GM21737 (cell line): ENCODE results near the gene MMS22L.

Experiments used
- ATAC-seq: cut with Tn5 transposase; IDR thresholded peaks from one replicate; pipeline ENCODE4 v1.9.1; 2021; ENCODE audit warnings: mild to moderate bottlenecking, moderate library complexity; ENCODE audit not compliant: unreplicated experiment

Gene MMS22L

DNA sequence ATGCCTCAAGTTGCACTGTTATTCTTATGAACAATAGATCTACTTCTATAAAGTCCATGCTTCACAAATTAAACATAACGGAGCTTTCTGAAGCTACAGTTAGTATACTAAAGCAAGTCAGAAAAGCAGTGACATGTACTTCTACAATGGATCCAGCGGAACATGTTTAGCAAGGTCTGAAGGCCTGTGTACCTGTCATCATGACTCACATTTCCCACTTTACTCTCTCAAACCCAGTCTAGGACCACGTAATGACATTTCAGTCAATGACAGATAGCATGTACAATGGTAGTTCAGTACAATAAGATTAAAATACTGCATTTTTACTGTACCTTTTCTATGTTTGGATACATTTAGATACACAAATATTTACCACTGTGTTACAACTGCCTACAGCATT is 132.1 kb downstream of the MMS22L start:
- no peak for ATAC-seq

DNA sequence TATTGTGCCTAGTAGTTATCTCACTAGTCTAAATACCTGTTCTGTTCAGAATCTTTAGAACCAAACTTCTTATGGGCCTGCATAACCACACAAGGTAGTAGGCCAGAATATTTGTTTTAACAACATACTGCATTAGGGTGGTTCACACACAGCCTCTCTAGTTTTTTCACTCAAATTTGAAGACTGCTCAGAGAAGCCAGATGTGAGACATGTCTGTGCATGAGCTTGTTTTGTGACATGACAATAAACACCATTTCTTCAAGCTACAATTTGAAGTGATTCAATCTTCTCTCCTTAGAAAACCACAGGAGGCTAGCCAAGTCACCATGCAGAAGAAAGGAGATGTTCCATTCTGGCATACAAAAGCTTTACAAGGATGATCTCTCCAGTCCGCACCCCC is 135.6 kb downstream of the MMS22L start:
- ATAC-seq, result no peak

DNA sequence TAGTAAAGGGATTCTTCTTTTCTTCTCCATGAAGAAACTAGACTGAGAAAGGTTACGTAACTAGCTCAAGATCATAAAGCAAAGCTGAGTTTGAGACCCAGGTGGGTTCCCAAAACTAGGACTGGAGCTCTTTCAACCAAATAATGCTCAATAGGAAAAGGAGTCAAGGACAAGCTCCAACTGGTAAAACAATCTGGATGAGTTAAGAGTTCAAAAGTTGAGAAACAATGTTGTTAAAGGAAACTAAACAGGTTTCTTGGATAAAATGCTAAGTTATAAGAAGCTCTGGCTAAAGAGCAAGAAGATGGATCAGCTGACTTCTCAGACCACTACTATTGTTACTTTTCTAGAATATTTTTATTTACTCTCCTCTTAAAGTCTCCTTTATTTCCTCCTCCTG is 137.3 kb downstream of the MMS22L start:
- ATAC-seq, result no peak

DNA sequence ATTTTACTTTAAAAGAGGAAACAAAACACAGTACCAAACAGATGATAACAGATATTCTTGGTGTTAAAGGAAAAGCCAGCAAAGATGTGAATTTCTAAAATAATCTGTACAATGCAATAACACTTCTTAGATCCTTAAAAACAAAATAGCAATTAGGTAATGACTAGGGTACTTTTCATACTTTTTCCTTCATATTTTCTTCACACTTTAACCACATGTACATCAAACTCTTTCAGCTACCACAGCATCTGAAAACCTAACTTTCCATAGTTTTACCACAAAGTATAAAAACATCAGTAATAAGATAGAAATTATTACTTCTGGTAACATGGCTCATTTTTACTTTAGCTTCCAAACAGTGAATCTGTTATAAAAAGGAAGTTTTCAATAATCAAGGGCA is 141.3 kb downstream of the MMS22L start:
- no peak for ATAC-seq

DNA sequence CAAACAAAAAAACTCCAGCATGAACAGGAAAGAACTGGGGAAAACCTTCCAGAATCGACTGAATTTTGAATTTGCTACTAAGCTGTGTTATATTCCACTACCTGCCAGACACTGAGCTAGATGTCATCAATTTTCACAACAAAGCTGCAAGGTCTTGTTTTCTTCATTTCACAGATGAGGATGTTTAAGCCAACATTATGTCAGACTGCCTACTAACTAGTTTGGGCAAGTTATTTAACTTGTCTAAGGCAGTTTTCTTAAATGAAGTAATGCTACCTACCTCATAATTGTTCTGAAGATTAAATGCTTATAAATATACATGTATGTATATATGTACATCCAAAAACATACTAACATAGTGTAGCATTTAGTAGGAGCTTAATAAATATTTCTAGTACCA is 144.4 kb downstream of the MMS22L start:
- ATAC-seq, result no peak

DNA sequence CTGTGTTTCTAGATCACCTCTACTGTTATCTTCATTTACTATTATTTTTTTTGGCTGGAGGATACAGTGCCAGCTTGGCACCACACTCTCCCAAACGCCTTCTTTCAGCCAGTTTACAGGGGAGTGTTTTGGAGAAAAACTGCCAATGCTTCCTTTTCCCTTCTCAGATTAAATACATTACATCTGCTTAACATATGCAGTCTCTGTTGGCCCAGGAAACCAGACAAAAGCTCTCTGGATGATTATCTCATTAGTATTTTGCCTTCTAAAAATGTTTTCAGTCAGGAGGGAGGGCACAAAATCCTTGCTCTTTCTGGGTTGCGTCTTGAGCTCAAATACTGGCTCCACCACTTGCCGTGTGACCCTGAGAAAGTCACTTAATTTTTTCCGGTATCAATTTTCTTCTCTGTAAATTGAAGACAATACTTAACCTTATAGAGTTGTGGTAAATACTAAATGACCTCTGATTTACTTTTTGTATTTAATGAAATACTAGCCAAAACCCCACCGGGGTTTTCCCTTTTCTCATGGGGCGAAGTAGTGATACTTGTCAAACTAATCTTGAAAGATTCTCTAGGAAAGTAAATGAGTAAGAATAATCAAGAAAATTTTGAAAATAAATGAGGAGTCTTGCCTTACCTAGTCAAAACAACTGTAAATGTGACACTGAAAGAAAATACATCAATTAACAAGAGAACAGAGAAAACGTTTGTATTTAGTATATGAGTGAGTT is 146.2 kb downstream of the MMS22L start:
- ATAC-seq, result no peak

DNA sequence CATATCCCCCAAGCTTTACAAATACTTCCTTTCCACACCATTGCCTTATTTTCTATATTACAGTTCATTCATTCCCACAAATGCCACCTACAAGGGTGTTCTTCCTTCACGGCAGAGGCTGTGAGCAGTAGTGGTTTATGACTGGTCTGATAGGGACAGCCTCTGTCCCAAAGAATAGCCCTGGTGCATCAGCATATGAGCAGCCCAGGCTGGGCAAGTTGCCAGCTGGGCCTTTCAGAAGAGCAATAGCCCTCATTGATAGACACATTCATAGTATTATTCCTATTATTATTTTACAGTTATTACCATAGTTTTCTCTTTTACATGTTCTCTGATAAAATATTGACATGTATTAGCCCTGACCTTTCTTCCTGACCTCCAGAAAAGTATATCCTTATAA is 149.9 kb downstream of the MMS22L start:
- no peak for ATAC-seq

DNA sequence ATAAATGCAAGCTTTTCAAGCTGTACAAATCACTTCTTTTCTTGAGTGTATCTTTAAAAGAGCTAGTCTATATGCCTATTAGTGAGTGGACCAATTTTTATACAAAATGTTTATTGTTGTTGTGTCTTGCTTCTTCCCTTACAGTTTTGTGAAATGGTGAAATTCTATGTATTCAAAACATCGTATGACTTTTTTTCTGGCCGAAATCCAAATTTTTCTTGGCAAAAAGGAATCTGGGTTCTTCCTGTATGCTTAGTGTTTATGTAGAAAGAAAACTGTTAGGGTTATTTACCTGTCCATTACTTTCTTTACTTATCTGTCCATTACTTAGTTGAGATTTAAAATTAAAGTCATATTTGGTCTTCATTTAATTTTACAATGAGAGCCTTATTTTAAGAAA is 153.9 kb downstream of the MMS22L start:
- ATAC-seq, result no peak

DNA sequence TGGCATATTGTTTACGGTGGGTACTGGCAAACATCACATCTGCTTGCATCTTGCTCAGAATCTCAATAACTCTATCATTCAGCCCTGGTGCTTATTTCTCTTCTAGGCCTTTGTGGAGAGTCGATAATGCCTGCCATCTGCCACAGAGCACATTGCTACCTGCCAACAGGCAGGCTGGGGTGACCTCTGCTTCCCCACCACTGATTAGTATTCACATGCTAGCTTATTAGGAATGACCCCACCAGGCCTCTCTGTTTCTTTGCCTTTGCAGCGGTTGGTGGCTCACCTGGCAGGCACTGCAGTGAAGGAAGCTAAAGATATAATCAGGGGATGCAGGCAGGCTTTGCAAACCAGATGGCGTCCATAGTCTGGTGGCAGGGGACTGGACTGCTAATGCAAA is 154.5 kb downstream of the MMS22L start:
- ATAC-seq, result no peak

DNA sequence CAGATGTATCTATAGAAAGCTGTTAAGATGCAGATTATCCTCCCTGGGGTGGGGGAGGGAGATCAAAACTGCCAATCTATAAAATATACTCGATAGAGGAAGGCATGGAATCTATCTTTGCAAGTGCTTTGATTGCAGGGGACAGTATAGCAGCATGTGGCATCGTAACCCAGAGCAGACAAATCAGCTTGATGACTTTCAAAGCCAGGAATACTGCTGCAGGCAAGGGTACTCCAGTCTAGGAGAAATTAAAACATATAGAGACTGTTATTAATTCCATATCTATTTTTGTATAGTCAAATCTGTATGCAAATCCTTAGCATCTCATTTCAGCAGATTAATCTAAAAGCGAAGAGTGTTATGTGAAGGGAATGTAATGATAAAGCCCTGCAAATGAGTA is 159.4 kb downstream of the MMS22L start:
- ATAC-seq, result no peak

DNA sequence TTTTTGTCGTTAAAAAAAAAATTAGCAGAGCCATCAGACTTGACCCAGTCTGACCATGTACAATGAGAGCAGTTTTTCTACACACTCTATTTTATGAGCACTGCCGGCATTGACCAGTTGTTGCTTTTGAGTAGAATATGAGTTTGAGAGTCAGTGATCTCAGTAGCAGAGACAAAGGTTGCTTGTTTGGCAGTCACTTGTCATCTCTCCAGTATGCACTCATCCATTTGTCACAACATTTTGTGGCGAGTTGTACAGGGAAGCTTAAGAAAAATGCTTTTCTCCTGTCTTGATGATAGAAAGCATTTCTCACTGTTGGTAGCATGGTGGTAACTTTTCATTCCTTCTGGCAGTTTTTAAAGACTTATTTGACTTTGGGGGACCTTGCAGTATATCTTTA is 159.9 kb downstream of the MMS22L start:
- ATAC-seq, result no peak

DNA sequence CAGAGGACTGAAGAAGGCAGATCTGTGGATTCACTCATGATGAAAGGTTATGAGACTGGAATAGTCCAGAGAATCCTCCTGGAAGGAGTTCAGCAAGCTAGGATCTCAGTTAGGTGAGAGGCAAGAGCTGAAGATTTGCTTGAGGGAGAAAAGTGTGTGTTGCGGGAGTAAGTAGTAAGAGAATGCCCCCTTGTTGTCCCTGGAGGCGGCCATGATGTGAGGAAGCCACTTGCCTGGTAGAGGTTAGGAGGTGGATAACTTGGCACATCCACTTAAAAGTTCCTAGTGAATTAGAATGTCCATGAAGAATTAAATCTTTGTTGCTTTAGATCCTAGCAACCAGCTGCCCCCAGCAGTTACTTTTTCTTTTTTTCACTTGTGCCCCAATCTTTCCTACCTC is 162.5 kb downstream of the MMS22L start:
- ATAC-seq, result no peak

DNA sequence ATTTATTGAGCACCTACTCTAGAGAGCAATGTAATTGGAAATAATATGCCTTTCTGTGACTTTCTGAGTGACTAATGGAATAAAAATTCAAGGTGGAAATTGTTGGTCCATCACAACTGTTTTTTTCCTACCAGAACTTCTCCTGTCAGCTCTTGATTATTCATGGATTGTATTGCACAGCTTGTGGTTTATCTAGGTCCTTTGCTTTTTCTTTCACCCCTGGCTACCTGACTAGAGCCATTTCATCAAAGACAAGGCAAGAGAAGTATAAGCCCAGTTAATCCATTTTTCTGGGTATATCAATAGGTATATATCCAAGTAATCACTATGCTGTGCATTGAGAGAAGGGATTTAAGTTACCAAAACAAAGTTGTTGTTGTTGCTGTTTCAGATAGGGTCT is 168.4 kb downstream of the MMS22L start:
- ATAC-seq, result no peak

DNA sequence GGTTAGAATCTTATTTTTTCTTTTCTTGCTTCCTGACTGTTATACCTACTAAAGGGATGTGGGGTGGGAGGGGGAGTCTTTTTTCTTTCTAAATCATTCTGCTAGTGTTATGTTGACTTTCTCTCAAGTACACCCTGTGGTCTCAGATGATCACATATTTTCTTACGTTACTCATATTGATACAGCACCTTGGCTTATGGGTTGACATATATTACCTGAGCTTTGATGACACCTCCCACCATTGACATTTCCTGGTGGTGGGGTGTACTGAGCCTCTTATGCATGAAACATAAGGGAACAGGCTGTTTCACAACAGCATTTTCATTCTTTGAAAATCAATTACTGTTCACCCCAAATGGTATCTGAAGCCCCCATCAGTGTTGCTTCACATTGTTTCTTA is 169.8 kb downstream of the MMS22L start:
- ATAC-seq, result no peak

DNA sequence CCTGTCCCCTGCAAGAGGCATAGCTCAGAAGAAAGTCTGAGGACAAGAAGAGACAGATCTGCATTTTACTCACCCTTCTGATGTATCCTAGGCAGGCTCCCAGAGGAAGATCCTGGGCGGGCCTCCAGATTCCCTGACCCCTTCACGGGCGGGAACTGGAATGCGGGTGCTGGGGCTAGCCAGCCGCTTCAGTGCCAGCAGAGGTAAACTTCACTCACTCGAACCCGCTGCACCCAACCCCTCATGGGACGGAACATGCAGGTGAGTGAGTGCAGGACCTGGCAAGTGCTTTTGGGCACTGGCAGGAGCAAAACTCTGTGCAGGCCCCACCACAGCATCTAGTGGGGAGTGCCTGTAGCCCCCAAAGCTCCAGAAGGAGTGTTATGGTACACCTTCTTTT is 171.8 kb downstream of the MMS22L start:
- no peak for ATAC-seq

DNA sequence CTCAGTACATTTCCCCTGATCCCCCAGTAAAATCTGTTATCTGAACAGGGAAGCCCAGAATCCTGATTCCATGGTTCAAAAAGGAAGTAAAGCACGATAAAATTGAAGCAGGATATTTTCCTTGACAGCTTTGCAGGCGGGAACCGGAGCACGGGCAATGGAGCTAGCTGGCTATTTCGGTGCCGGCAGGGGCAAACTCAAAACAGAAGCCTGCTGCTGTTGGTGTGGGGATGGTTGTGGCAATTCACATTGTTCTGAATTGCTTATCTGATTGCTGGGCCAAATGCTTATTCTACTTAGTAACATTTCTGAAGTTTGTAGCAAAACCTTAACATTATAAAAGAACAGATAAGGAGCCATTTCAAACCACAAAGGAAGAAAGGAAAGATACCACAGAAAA is 172.4 kb downstream of the MMS22L start:
- no peak for ATAC-seq

DNA sequence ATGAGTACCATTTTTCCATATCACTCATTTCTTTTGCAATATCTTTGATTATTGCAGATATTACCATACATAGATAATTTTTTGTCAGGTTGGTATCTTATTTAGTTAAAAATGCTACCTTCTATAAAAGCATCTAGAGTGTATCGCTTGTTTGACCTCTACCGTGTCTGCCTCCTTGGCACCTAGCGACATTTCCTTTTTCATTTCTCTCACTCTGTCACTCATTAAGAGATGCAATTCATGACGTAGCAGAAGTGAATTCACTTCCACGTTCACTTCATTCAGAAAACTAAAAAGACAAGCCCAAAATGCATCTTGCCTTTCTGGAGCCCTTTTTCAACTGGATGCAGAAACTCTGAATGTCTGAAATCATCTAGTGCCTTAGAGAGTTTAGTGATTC is 172.9 kb downstream of the MMS22L start:
- no peak for ATAC-seq

DNA sequence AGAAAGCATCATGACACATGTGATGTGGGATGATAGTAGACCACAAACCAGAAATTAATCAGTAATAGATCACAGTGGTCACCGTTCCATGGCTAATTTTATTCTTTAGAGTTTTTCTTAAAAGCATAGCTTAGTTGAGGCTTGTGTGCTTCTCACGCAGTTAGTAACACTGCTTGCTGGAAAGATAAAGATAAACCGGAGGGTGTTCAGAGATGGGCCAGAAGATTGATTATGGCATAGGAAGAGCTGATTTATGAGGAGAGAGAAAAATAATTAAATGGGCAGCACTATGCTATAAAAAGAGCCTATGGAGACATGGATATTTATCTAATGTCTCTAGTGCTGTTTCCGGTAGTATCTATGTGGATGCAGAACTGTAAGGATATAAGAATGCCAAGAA is 173.6 kb downstream of the MMS22L start:
- ATAC-seq, result no peak

DNA sequence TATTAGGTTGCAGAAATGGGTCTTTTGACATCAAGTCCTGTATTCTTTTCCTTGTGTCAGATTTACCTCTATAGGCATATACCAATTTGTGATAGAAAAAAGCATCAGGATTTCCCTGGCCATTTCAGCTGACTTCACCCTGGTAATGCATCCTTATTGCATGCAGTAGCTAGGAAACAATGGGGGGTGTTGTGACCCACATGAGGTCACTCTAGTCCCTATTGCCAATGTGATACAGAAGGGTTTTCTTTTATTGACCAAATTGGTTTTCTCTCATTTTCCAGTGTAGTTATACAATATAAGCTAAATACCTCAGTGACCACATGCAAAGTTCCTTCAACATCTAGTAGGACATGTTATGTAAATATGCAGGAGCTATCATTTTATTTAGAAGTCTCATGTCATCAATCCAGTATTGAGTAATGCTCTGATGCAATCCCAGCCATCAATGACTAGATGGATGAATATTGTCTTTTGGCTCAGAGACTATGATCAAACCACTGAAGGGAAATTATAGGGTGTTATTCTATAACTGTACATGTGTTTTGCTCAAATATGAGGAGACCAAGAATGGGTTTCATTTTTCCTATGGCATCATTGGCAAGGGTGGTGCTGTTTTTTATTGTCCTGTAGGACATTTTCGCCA is 180.7 kb downstream of the MMS22L start:
- ATAC-seq, result no peak

DNA sequence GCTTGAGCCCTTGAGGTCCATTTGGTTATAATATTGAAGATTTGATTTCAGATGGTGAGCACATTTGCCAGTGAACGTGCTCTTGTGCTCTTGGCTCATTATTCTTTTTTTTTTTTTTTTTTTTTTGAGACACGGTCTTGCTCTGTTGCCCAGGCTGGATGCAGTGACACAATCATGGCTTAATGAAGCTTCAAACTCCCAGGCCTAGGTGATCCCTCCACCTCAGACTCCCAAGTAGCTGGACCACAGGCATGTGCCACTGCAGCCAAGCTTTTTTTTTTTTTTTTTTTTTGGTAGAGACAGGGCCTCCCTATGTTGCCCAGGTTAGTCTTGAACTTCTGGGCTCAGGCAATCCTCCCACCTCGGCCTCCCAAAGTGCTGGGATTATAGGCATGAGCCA is 182.3 kb downstream of the MMS22L start:
- ATAC-seq, result no peak

DNA sequence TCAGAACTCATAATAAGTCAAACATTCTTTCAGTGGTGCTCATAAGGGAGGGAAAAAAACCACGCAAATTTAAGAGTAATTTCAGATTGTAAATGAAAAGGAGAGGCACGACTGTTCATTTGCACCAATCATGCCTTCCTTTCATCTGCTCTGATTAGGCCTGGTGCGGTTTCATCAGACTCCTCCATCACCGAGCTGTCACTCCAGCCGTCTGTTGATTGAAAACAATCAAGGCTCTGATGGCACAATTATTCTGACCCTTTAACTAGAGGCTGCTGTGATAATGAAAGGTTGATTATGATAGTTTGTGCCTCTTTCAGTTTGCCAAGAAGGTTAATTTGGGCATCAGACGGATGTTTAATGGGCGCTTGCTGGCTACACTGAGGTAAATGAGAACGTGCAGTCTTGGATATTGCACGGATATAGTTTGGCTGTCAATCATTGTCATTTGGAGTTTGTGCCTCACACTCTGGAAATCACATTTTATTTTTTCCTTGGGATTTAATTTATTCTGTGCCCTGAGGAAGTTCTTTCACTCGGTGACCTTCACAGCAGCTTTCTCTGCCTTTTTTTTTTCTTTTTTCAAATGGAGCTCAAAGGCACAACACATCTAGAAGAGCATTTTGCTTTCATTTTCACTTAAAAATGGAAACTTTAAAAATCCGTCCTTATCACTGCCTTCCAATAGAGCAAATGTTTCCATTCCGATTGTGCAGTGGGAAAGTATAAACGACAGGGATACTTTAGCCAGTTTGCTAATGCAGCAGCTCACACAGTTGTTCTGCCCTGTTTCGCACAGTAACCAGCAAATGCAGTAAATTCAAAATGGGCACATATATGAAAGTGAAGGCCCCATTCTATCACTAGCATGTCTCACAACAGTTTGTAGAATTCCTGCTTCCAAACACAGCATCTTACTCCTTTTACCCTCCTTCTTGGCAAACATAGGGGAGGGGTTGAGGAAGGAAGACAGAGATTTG is 185.7 kb downstream of the MMS22L start:
- ATAC-seq, result no peak
